ENCODE data around the gene SLC51B. TPM values are rescaled to one million over a fixed set of nuclear protein-coding genes. Genes with fewer than 3 reads are reported as not detected.

The SLC51B gene
- total RNA-seq, 6 experiments from 2014 or later, result 0.32 to 10.1 (median 2.7) TPM

DNA sequence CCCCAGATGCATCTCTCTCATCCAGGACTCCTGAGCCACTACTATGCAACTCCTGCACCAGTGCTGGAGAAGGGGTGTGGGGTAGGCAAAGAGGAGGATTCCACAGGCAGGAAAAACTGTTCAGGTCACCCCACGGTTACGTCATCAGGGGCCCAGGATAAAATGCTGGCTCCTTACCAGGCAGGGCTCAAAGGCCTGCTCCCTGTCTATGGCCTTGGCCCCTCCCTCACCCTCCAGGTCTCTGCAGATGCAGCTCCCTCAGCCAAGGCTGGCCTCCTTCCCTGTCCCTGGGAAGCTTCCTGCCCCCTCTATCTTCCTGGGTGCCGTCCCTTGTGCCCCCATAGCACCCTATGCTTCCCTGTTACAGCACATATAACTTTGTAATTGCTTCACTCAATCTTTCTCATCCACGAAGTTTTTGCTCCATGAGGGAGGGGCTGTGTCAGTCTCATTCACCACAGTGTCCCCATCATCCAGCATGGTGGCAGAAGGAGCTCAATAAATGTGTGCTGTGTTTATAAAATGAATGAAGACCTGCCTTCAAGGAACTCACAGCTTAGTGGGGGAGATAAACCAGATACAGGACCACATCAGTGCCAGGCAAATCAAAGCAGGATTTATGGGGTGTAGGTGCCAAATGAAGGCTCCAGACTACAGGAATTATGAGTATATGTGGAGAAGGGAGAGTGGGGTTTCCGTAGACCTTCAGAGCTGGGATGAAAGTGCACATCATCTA, 50.0 kb downstream of the SLC51B start:
- DNase-seq (peak in 2 of 3 donors; percentile 63 to 76), ATAC-seq (peak; percentile 49 to 68 (median 55))
- no peaks in the 10 kb centered on the region for H3K27me3 ChIP-seq
- TF ChIP-seq, protein P1, sequence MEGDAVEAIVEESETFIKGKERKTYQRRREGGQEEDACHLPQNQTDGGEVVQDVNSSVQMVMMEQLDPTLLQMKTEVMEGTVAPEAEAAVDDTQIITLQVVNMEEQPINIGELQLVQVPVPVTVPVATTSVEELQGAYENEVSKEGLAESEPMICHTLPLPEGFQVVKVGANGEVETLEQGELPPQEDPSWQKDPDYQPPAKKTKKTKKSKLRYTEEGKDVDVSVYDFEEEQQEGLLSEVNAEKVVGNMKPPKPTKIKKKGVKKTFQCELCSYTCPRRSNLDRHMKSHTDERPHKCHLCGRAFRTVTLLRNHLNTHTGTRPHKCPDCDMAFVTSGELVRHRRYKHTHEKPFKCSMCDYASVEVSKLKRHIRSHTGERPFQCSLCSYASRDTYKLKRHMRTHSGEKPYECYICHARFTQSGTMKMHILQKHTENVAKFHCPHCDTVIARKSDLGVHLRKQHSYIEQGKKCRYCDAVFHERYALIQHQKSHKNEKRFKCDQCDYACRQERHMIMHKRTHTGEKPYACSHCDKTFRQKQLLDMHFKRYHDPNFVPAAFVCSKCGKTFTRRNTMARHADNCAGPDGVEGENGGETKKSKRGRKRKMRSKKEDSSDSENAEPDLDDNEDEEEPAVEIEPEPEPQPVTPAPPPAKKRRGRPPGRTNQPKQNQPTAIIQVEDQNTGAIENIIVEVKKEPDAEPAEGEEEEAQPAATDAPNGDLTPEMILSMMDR (IDR thresholded peaks at IDR 0.05), result no peak
- TF ChIP-seq POLR2A (IDR thresholded peaks at IDR 0.05), result no peak
- 45% methylated on average over 3 of the region's 5 CpGs for WGBS (ENCODE audit: insufficient coverage, low coverage, low lambda C conversion rate, missing lambda C conversion rate)
- H3K36me3 ChIP-seq, result peaks cover 0 to 22% (median 10%) of the 10 kb centered on the region in 4 donors
- peaks cover 0 to 24% (median 8%) of the 10 kb centered on the region in 4 donors for H3K4me1 ChIP-seq
- no peak overlapping the region for H3K4me3 ChIP-seq
- peak overlapping the region in 1 of 3 donors; percentile 71 for H3K27ac ChIP-seq
- intact Hi-C loops (cut with DNase I), result loop anchor here in 1 of 2 donors (5.0 kb wide), 1 partner anchor 43 kb away; no protein-coding TSS in a partner anchor
- H3K9me3 ChIP-seq, result no peaks in the 10 kb centered on the region

DNA sequence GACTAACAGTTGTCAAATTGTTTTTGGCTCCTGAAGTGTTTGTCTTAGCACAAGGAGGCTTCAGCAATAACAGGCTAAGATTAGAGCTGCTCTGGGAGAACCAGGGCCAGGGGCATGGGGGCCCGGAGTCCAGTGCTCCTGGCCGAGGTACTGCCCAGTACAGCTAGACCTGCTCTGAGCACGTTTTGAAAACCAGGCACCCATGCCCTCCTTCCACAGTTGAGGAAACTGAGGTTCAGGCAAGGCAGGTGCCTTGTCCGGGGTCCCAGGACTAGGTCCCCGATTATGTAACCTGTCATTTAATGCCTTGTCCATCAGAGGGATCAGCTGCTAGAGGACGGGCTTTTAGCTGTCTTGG, 50.5 kb downstream of the SLC51B start:
- H3K4me1 ChIP-seq, result peaks cover 0 to 19% (median 7%) of the 10 kb centered on the region in 4 donors
- DNase-seq (peak in 1 of 3 donors; percentile 28), ATAC-seq (no peak)
- H3K36me3 ChIP-seq, result peaks cover 0 to 22% (median 10%) of the 10 kb centered on the region in 4 donors
- no peak overlapping the region for H3K4me3 ChIP-seq
- no CpG with 5 or more reads among the region's 6 CpGs for WGBS (ENCODE audit: insufficient coverage, low coverage, low lambda C conversion rate, missing lambda C conversion rate)
- intact Hi-C loops (cut with DNase I), result loop anchor here in 1 of 2 donors (5.0 kb wide), 1 partner anchor 43 kb away; no protein-coding TSS in a partner anchor
- no peak for TF ChIP-seq POLR2A (IDR thresholded peaks at IDR 0.05)
- TF ChIP-seq, protein P1 (IDR thresholded peaks at IDR 0.05), result no peak
- peak overlapping the region in 1 of 3 donors; percentile 71 for H3K27ac ChIP-seq
- H3K27me3 ChIP-seq, result no peaks in the 10 kb centered on the region
- H3K9me3 ChIP-seq, result no peaks in the 10 kb centered on the region

DNA sequence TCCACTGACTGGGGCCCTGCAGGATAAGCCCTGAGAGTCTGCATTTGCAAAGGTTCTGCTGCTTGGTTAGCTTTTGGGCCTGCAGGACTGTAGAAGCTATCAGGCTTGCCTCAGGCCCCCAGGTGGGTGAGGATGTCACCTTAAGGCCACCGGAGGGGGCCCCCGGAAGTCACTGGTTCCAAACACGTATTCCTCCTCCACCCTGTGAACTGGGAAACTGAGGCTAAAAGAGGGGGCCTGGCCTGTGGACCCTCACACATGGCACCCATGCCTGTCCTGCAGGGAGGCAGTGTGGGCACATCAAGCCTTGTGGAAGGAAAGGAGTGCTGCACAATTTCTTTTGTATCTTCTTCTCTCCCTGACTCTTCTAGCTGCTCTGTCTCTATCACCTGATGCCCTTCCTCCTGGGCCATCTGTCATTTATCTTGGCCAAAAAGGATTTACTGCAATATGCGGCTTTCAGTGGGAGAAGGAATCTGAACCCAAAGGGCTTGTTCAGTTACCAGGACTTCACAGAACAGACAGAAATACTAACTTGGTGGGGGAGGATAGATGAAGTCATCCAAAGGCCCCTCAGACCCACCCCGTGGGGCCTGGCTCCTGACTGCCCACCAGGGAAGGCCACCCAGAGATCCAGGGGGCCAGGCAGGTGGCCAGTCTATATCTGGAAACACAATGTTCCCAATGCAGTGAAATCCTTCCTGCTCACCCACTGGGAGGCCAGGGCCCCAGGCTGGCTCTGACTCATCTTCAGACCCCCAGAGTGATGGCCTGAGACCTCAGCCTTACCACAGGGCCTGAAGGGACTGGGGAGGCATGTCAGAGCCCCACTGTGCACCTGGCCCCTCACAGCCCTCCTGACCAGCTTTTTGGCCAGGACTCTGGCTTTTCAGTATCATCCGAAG, 51.5 kb downstream of the SLC51B start:
- WGBS (ENCODE audit: insufficient coverage, low coverage, low lambda C conversion rate, missing lambda C conversion rate), result 100% methylated on average over 1 of the region's 6 CpGs

More for the DNA sequence above, 51.5 kb downstream of the SLC51B start:
- H3K9me3 ChIP-seq, result no peaks in the 10 kb centered on the region
- H3K36me3 ChIP-seq, result peaks cover 0 to 22% (median 10%) of the 10 kb centered on the region in 4 donors
- ATAC-seq, result no peak
- H3K27me3 ChIP-seq, result no peaks in the 10 kb centered on the region
- DNase-seq, result peak in 1 of 3 donors; percentile 31
- TF ChIP-seq POLR2A (IDR thresholded peaks at IDR 0.05), result no peak
- TF ChIP-seq, protein P1 (IDR thresholded peaks at IDR 0.05), result no peak
- H3K4me3 ChIP-seq, result no peak overlapping the region
- H3K27ac ChIP-seq, result no peak overlapping the region
- peaks cover 0 to 19% (median 7%) of the 10 kb centered on the region in 4 donors for H3K4me1 ChIP-seq
- intact Hi-C loops (cut with DNase I), result loop anchor here in 1 of 2 donors (5.0 kb wide), 1 partner anchor 44 kb away; no protein-coding TSS in a partner anchor

Data from right lobe of liver (tissue), 6 donors.